Upper lobe of left lung (tissue), 6 donors: ENCODE measurements around the gene PFDN5. TPM values are rescaled to one million over a fixed set of nuclear protein-coding genes. Genes with fewer than 3 reads are reported as not detected.

Experiments
- ATAC-seq, 2 donors: fragments of 200-7000 bp; cut with Tn5 transposase; one replicate each; pipeline ENCODE4 v1.9.1; 2022; ENCODE audit warnings: mild to moderate bottlenecking in 2 of 2, moderate library complexity in 2 of 2; ENCODE audit not compliant: low FRiP score in 2 of 2
- DNase-seq, 2 donors: peaks; one replicate each; pipeline ENCODE4 v3.0.0-alpha.2; 2019 to 2020
- H3K27ac ChIP-seq, 4 donors: fragments of 200-600 bp; sonication (generic); one replicate each; pipeline ENCODE4 v1.5.1; 2016 to 2019
- H3K27me3 ChIP-seq, 4 donors: fragments of 200-600 bp; sonication (generic); one replicate each; pipeline ENCODE4 v1.5.1; 2017 to 2019
- H3K36me3 ChIP-seq, 4 donors: fragments of 200-600 bp; sonication (generic); one replicate each; pipeline ENCODE4 v1.5.1; 2016 to 2019
- H3K4me1 ChIP-seq, 4 donors: fragments of 200-600 bp; sonication (generic); one replicate each; pipeline ENCODE4 v1.5.1; 2018 to 2019
- H3K4me3 ChIP-seq, 4 donors: fragments of 200-600 bp; sonication (generic); one replicate each; pipeline ENCODE4 v1.5.1; 2017 to 2019; ENCODE audit warnings: mild to moderate bottlenecking in 2 of 4, moderate library complexity in 1 of 4
- H3K9me3 ChIP-seq, 4 donors: fragments of 200-600 bp; sonication (generic); one replicate each; pipeline ENCODE4 v1.5.1; 2018 to 2019
- CTCF ChIP-seq, 6 experiments: fragments of 450-650 bp in 4 of 6; fragments of 200-600 bp in 2 of 6; sonication (generic) in 2 of 6; IDR thresholded peaks; one replicate each; pipeline ENCODE4 v1.5.1; 2016 to 2019; ENCODE audit warnings: antibody characterized with exemption in 6 of 6
- EP300 ChIP-seq, 4 donors: sonication (generic); formaldehyde crosslinking; IDR thresholded peaks; one replicate each; pipeline ENCODE4 v1.5.1; 2017; ENCODE audit warnings: antibody characterized with exemption in 4 of 4, control low read depth in 2 of 4
- POLR2A ChIP-seq, 4 donors: fragments of 450-650 bp; IDR thresholded peaks; one replicate each; pipeline ENCODE4 v1.5.1; 2016 to 2017; ENCODE audit warnings: antibody characterized with exemption in 4 of 4, mild to moderate bottlenecking in 2 of 4
- POLR2AphosphoS5 ChIP-seq, 2 donors: sonication (generic); formaldehyde crosslinking; IDR thresholded peaks; one replicate each; pipeline ENCODE4 v1.5.1; 2017; ENCODE audit warnings: antibody characterized with exemption in 2 of 2
- WGBS, 2 donors: methylation state at CpG; one replicate each; pipeline ENCODE4 v1.1.5; 2017 to 2018; 5-methylcytosine and 5-hydroxymethylcytosine counted together
- total RNA-seq, 6 donors: library from RNA; depleted of rRNA in 4 of 6; stranded (reverse); fragments of >200 nt in 4 of 6; gene quantifications; one replicate each; pipeline versions ENCODE4 v1.1.0 to v1.2.1, GENCODE V29; 2016 to 2021
- donor health status: DM: no; HTN: no; CAD: no; lungs with moderate emphysema.
- donor health status: DM: no; HTN: yes; CAD: no; lungs with severe emphysema.

Gene PFDN5
- total RNA-seq, 6 donors from 2014 or later: 374 to 580 (median 445) TPM

- no peaks in the 10 kb centered on the region for H3K36me3 ChIP-seq
- H3K27me3 ChIP-seq: no peaks in the 10 kb centered on the region
- DNase-seq (peak in 1 of 2 donors; percentile 70), ATAC-seq (peak; percentile 77 to 83)
- 75 to 83% methylated on average over 4 to 11 of the region's 11 CpGs for WGBS, 2 donors
- H3K4me1 ChIP-seq: no peaks in the 10 kb centered on the region
- no peak overlapping the region for H3K4me3 ChIP-seq
- no peak overlapping the region for H3K27ac ChIP-seq
- TF ChIP-seq CTCF (IDR thresholded peaks at IDR 0.05) (peak; percentile 62 to 78 (median 70)), POLR2AphosphoS5 (IDR thresholded peaks at IDR 0.05) (no peak)
- H3K9me3 ChIP-seq: no peaks in the 10 kb centered on the region
Measured at GRCh38 chr12:53287741-53288216, 7.6 kb upstream of the PFDN5 start.

GRCh38 chr12:53288322-53288721 lies 7.0 kb upstream of the PFDN5 start:
- no peaks in the 10 kb centered on the region for H3K9me3 ChIP-seq
- ATAC-seq (no peak), DNase-seq (no peak)
- TF ChIP-seq CTCF (IDR thresholded peaks at IDR 0.05) (no peak), POLR2AphosphoS5 (IDR thresholded peaks at IDR 0.05) (no peak), EP300 (IDR thresholded peaks at IDR 0.05) (no peak), POLR2A (IDR thresholded peaks at IDR 0.05) (no peak)
- WGBS, 2 donors: 90 to 94% methylated on average over 2 to 6 of the region's 6 CpGs
- no peaks in the 10 kb centered on the region for H3K36me3 ChIP-seq
- no peak overlapping the region for H3K27ac ChIP-seq
- H3K4me3 ChIP-seq: no peak overlapping the region
- H3K4me1 ChIP-seq: no peaks in the 10 kb centered on the region
- no peaks in the 10 kb centered on the region for H3K27me3 ChIP-seq

GRCh38 chr12:53289891-53290290 lies 5.5 kb upstream of the PFDN5 start:
- H3K4me3 ChIP-seq: no peak overlapping the region
- no peak for TF ChIP-seq CTCF (IDR thresholded peaks at IDR 0.05)
- no peak for TF ChIP-seq EP300 (IDR thresholded peaks at IDR 0.05)
- TF ChIP-seq POLR2A (IDR thresholded peaks at IDR 0.05): no peak
- no peak for TF ChIP-seq POLR2AphosphoS5 (IDR thresholded peaks at IDR 0.05)
- no peak overlapping the region for H3K27ac ChIP-seq
- WGBS, 2 donors: 83 to 84% methylated on average over 1 to 4 of the region's 4 CpGs
- H3K36me3 ChIP-seq: no peaks in the 10 kb centered on the region
- ATAC-seq (no peak), DNase-seq (no peak)
- H3K9me3 ChIP-seq: no peaks in the 10 kb centered on the region
- peaks cover 3 to 5% (median 4%) of the 10 kb centered on the region in 4 donors for H3K4me1 ChIP-seq
- H3K27me3 ChIP-seq: no peaks in the 10 kb centered on the region

GRCh38 chr12:53290661-53291060 lies 4.7 kb upstream of the PFDN5 start:
- no peak for ATAC-seq

More at GRCh38 chr12:53290661-53291060, 4.7 kb upstream of the PFDN5 start:
- no peak for DNase-seq
- H3K27ac ChIP-seq: no peak overlapping the region
- H3K4me1 ChIP-seq: peaks cover 6 to 8% (median 7%) of the 10 kb centered on the region in 4 donors
- no peaks in the 10 kb centered on the region for H3K27me3 ChIP-seq
- no peak overlapping the region for H3K4me3 ChIP-seq
- WGBS, 2 donors: 91 to 96% methylated on average over 9 of the region's 9 CpGs
- TF ChIP-seq POLR2AphosphoS5 (IDR thresholded peaks at IDR 0.05): no peak
- TF ChIP-seq EP300 (IDR thresholded peaks at IDR 0.05): no peak
- TF ChIP-seq CTCF (IDR thresholded peaks at IDR 0.05): no peak
- TF ChIP-seq POLR2A (IDR thresholded peaks at IDR 0.05): no peak
- no peaks in the 10 kb centered on the region for H3K36me3 ChIP-seq
- H3K9me3 ChIP-seq: no peaks in the 10 kb centered on the region
